ENCODE data around the gene DDIT3.

DDIT3 gene

DNA sequence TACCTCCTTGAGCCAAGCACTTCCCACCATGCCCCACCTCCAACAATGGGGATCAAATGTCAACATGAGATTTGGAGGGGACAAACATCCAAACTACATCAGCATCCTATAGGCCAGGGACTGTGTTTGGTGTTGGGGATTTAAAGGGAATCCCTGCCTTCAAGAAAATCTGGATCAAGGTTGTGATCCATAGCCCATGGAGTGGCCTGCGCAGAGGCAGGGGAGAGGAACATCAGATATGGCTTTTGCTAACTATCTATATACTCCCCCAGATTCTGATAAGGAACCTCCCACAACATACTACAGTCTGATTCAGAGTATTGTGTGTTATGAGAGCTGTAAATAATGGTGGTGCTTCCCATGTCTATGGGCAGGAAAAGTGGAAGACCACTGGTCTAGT, 34.6 kb upstream of the DDIT3 start:
- TF ChIP-seq, protein P1, sequence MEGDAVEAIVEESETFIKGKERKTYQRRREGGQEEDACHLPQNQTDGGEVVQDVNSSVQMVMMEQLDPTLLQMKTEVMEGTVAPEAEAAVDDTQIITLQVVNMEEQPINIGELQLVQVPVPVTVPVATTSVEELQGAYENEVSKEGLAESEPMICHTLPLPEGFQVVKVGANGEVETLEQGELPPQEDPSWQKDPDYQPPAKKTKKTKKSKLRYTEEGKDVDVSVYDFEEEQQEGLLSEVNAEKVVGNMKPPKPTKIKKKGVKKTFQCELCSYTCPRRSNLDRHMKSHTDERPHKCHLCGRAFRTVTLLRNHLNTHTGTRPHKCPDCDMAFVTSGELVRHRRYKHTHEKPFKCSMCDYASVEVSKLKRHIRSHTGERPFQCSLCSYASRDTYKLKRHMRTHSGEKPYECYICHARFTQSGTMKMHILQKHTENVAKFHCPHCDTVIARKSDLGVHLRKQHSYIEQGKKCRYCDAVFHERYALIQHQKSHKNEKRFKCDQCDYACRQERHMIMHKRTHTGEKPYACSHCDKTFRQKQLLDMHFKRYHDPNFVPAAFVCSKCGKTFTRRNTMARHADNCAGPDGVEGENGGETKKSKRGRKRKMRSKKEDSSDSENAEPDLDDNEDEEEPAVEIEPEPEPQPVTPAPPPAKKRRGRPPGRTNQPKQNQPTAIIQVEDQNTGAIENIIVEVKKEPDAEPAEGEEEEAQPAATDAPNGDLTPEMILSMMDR (IDR thresholded peaks at IDR 0.05) = no peak

- TF ChIP-seq, protein P1 (IDR thresholded peaks at IDR 0.05) = no peak
Observed at GRCh38 chr12:57554453-57554852, 34.1 kb upstream of the DDIT3 start.

DNA sequence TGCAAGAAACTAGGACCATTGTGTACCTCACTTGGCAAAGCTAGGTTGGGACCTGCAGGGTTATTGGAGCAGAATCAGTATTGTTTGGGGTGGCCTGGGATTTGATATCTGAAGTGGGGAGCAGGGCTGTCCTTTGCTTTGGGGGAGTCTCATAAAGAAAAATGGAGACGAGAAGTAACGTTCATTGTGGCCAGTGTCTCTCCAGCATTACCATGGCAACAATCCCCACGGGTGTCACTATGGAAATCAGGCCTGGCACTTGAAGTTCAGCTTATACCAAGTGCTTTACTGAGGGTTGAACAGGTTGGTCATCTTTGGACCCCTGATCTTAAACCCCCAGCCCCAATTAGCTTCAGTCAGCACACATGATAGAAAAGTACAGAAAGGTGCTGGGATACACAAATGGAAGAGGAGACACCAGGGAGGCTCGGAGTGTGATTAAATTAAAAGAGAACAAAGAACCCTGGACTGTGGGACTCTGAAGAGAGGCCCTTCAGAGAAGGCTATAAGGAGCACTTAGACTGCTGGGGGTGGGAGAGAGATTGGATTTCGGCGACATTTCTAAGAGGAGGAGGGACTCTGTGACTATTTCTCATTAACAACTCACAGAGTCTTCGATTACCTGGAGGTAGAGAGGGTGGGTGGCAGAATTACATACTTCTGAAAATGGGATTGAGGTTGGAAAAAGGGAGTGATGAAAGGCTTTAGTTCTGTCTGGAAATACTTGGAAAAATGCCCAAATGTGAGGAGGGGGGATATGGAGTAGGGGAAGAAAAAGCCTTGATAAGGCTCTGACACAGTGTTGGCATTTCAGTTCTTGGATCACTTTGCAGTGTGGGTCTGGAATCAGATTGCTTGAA, 33.3 kb upstream of the DDIT3 start:
- TF ChIP-seq, protein P1 (IDR thresholded peaks at IDR 0.05) = no peak

GRCh38 chr12:57552835-57553313, 32.6 kb upstream of the DDIT3 start:
- TF ChIP-seq, protein P1 (IDR thresholded peaks at IDR 0.05) = no peak

DNA sequence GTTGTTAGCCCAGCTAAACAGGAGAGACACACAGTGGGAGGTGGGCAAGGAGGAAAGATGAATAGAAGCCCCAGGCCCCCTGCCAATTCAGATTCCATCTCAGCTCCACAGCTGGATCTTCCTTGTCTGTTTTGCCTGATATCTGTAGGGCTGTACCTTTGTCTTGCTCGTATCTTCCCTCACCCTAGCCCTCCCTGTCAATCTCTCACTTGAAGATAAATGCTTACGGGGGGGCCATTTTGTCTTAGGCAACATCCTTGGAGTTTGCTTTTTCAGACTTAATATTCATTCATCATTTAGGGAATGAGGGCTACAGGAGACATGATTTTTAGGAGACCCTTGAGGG, 32.0 kb upstream of the DDIT3 start:
- TF ChIP-seq, protein P1 (IDR thresholded peaks at IDR 0.05) = no peak

- TF ChIP-seq, protein P1 (IDR thresholded peaks at IDR 0.05) = no peak
Observed at GRCh38 chr12:57551637-57552305, 31.5 kb upstream of the DDIT3 start.

GRCh38 chr12:57550641-57551549, 30.6 kb upstream of the DDIT3 start:
- TF ChIP-seq, protein P1 (IDR thresholded peaks at IDR 0.05) = no peak
